ENCODE measurements around the gene DKC1.

Gene DKC1

DNA sequence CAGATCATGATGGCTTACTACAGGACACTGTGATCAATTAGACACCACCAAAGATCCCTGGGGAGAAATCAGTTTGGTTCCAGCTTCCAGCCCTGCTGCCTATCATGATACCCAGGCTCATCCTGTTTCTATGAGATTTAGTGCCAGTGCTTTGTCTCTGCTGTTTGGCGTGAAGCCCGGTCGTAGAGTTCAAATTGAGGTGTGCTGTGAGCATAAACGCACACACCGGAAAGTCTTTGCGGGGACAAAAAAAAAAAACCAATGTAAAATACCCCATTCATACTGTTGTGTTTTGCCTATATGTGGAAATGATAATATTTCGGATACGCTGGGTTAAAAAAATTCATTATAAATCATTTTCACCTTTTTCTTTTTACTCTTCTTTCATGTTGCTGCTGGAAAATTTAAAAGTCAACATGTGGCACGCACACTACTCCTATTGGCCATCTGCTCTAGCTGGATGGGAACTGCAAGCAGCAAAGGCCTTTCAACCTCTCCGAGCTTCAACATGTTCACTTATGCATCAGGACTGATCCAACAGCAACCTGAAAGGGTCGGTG is 607 bp upstream of the DKC1 start:
- no peak for DNase-seq (ENCODE audit: low spot score)
- TF ChIP-seq, protein P1, sequence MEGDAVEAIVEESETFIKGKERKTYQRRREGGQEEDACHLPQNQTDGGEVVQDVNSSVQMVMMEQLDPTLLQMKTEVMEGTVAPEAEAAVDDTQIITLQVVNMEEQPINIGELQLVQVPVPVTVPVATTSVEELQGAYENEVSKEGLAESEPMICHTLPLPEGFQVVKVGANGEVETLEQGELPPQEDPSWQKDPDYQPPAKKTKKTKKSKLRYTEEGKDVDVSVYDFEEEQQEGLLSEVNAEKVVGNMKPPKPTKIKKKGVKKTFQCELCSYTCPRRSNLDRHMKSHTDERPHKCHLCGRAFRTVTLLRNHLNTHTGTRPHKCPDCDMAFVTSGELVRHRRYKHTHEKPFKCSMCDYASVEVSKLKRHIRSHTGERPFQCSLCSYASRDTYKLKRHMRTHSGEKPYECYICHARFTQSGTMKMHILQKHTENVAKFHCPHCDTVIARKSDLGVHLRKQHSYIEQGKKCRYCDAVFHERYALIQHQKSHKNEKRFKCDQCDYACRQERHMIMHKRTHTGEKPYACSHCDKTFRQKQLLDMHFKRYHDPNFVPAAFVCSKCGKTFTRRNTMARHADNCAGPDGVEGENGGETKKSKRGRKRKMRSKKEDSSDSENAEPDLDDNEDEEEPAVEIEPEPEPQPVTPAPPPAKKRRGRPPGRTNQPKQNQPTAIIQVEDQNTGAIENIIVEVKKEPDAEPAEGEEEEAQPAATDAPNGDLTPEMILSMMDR (IDR thresholded peaks at IDR 0.05; ENCODE audit: extremely low read depth, insufficient read depth, missing control alignments): no peak
- in situ Hi-C loops (cut with MboI; ENCODE audit: low pct_unique_long_range_greater_than_20kb, low sequenced_read_pairs, unreplicated experiment): no loop called here

DNA sequence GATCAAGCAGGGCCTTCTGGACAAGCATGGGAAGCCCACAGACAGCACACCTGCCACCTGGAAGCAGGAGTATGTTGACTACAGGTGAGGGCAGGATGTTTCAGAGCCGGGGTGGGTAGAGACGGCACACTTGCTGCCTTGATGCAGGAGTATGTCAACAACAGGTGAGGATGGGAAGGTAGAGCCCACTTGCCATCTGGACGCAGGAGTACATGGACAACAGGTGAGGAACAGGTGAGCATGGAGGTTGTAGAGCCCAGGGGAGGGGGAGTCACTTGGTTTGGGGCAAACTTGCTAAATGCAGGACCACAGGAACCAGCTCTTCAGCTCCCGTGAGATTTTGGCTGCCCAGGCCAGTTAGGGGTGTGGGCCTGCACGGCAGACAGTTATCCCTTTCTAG is 12.0 kb downstream of the DKC1 start:
- in situ Hi-C loops (cut with MboI; ENCODE audit: low pct_unique_long_range_greater_than_20kb, low sequenced_read_pairs, unreplicated experiment): no loop called here
- TF ChIP-seq, protein P1 (IDR thresholded peaks at IDR 0.05; ENCODE audit: extremely low read depth, insufficient read depth, missing control alignments): no peak
- no peak for DNase-seq (ENCODE audit: low spot score)

DNA sequence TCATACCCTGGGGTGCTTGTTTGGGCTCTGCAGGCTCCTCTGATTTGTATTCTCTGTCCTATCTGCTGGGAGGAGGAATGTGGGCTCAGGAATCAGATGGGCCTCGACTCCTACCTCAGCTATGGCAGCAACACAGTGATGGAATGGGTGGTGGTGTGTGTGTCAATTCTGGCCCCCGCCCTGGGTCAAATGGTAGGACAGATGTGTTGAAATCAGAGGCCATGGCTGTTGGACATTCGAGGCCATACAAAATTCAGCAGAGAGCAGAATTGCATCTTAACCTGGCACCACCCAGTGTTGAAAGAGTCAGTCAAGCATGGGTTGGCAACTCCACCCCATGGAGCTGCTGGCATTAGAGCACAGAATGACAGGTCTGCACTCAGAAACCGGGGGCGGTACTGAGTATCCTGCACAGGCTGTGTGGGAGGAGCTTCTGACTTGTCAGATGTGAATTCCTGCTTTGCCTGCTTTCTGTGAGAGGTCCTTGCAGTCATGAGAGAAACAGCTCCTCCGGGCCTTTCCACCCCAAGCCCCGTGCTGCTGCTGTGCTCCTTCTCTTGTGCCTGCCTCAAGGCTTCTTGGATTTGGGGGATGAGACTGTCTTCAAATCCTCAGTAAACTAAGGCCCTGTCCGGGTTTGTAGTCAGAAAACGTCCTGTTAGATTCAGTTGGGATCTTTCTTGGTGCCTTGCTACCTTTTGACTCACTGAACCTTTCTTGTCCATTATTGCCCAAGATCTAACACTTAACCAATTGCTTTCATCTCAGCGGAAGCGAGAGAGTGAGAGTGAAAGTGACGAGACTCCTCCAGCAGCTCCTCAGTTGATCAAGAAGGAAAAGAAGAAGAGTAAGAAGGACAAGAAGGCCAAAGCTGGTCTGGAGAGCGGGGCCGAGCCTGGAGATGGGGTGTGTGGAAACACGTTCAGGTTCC is 13.0 kb downstream of the DKC1 start:
- TF ChIP-seq, protein P1 (IDR thresholded peaks at IDR 0.05; ENCODE audit: extremely low read depth, insufficient read depth, missing control alignments): no peak
- no peak for DNase-seq (ENCODE audit: low spot score)
- in situ Hi-C loops (cut with MboI; ENCODE audit: low pct_unique_long_range_greater_than_20kb, low sequenced_read_pairs, unreplicated experiment): no loop called here

DNA sequence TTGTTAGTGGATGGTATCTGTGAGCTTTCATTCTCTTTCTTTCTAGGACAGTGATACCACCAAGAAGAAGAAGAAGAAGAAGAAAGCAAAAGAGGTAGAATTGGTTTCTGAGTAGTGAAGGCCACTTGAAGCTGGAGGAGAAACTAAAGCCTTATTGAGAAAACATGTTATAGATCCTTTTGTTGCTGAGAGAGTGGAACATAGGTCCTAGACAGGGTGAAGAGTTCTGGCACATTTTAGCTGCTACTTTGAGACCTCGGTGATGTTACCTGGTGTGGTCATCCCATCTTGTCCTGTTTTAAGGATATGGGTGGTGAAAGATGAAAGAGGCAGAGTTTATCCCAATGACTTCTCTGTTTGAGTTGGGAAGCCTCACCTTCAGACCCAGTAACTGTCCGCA is 14.1 kb downstream of the DKC1 start:
- TF ChIP-seq, protein P1 (IDR thresholded peaks at IDR 0.05; ENCODE audit: extremely low read depth, insufficient read depth, missing control alignments): no peak
- no peak for DNase-seq (ENCODE audit: low spot score)
- in situ Hi-C loops (cut with MboI; ENCODE audit: low pct_unique_long_range_greater_than_20kb, low sequenced_read_pairs, unreplicated experiment): no loop called here

DNA sequence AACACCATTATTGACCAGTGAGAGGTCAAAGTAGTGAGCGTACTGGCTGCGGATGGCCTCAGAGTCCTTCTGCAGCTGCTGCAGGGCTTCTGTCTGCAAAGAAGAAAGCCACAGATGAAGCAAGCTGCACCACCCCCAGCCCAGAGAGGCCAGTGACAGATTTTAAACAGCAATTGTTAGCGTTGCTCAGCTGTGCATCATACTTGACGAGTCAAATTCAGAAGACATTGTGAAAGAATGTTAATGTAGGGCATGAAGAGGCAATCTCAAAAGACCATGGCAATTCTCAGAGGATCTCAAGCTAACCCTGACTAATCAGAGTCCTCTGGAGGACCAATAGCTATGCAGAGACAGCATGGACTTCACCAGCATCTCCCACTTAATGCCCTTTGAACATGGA is 16.6 kb downstream of the DKC1 start:
- TF ChIP-seq, protein P1 (IDR thresholded peaks at IDR 0.05; ENCODE audit: extremely low read depth, insufficient read depth, missing control alignments): no peak
- in situ Hi-C loops (cut with MboI; ENCODE audit: low pct_unique_long_range_greater_than_20kb, low sequenced_read_pairs, unreplicated experiment): no loop called here
- no peak for DNase-seq (ENCODE audit: low spot score)

DNA sequence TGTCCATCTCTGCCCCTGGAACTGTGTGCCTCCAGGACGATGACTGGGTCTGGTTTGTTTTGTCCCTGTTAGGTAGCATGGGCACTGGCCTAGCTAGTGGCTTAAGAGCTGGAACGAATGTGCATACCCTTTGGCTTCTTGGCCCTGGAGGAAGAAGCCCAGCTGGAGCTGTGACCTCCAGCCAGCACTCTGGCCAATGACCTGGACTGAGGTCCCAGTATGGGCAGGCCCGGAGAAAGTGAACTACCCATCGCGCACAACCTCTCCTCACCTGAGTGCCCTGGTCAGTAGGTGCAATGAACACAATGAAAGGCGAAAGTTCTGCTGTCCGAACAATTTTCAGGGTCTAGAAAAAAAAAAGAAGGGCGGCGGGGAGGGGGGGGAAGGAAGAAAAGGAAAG is 18.3 kb downstream of the DKC1 start:
- DNase-seq (ENCODE audit: low spot score): no peak
- in situ Hi-C loops (cut with MboI; ENCODE audit: low pct_unique_long_range_greater_than_20kb, low sequenced_read_pairs, unreplicated experiment): no loop called here
- TF ChIP-seq, protein P1 (IDR thresholded peaks at IDR 0.05; ENCODE audit: extremely low read depth, insufficient read depth, missing control alignments): no peak

Measured in GM13977 (cell line).